Measurements from ENCODE around the gene ISCU. TPM values are rescaled to one million over a fixed set of nuclear protein-coding genes. Genes with fewer than 3 reads are reported as not detected.

ISCU gene
- total RNA-seq, 6 experiments from 2014 or later: 36.7 to 81.8 (median 58.4) TPM

DNA sequence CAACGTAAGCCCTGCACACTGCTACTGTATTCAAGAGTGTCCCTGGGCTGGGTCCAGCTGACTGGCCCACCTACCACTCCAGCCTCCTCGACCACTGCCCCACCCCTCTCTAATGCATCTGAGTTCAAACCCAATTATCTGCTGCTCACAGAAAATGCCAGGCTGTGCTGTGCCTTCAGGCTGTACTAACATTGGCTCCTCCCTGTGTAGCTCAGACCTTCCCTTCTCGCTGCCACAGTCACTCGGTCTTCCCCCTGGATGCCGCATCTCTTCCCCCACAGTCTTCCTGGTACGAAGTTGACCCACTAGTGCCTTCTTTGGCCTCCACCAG is 35.3 kb upstream of the ISCU start:
- intact Hi-C loops (cut with DNase I): no loop called here
- Histone ChIP-seq H3K9me3 (no peaks in the 10 kb centered on the region), H3K27ac (no peak overlapping the region), H3K36me3 (peaks cover 0 to 90% (median 39%) of the 10 kb centered on the region in 4 donors), H3K27me3 (no peaks in the 10 kb centered on the region), H3K4me3 (no peak overlapping the region), H3K4me1 (no peaks in the 10 kb centered on the region)
- WGBS (ENCODE audit: insufficient coverage, low coverage, low lambda C conversion rate, missing lambda C conversion rate): 94% methylated on average over 5 of the region's 6 CpGs
- ATAC-seq (no peak), DNase-seq (no peak)
- TF ChIP-seq POLR2A (IDR thresholded peaks at IDR 0.05): no peak
- TF ChIP-seq CTCF (IDR thresholded peaks at IDR 0.05): no peak

GRCh38 chr12:108530161-108530560 is 32.2 kb upstream of the ISCU start:
- peaks cover 3 to 81% (median 23%) of the 10 kb centered on the region in 4 donors for H3K36me3 ChIP-seq

GRCh38 chr12:108531929-108532848 is 30.2 kb upstream of the ISCU start:
- H3K4me3 ChIP-seq: no peak overlapping the region
- TF ChIP-seq POLR2A (IDR thresholded peaks at IDR 0.05) (no peak), CTCF (IDR thresholded peaks at IDR 0.05) (no peak)
- H3K36me3 ChIP-seq: peaks cover 5 to 81% (median 18%) of the 10 kb centered on the region in 4 donors
- H3K9me3 ChIP-seq: no peaks in the 10 kb centered on the region
- ATAC-seq (no peak), DNase-seq (no peak)
- no peaks in the 10 kb centered on the region for H3K27me3 ChIP-seq
- no peak overlapping the region for H3K27ac ChIP-seq
- no peaks in the 10 kb centered on the region for H3K4me1 ChIP-seq
- 96% methylated on average over 8 of the region's 15 CpGs for WGBS (ENCODE audit: insufficient coverage, low coverage, low lambda C conversion rate, missing lambda C conversion rate)
- intact Hi-C loops (cut with DNase I): no loop called here

More at GRCh38 chr12:108530161-108530560, 32.2 kb upstream of the ISCU start:
- intact Hi-C loops (cut with DNase I): no loop called here
- ATAC-seq (no peak), DNase-seq (no peak)
- TF ChIP-seq POLR2A (IDR thresholded peaks at IDR 0.05) (no peak), CTCF (IDR thresholded peaks at IDR 0.05) (no peak)
- WGBS (ENCODE audit: insufficient coverage, low coverage, low lambda C conversion rate, missing lambda C conversion rate): 90% methylated on average over 8 of the region's 9 CpGs
- Histone ChIP-seq H3K9me3 (no peaks in the 10 kb centered on the region), H3K27me3 (no peaks in the 10 kb centered on the region), H3K4me1 (no peaks in the 10 kb centered on the region), H3K4me3 (no peak overlapping the region), H3K27ac (no peak overlapping the region)

DNA sequence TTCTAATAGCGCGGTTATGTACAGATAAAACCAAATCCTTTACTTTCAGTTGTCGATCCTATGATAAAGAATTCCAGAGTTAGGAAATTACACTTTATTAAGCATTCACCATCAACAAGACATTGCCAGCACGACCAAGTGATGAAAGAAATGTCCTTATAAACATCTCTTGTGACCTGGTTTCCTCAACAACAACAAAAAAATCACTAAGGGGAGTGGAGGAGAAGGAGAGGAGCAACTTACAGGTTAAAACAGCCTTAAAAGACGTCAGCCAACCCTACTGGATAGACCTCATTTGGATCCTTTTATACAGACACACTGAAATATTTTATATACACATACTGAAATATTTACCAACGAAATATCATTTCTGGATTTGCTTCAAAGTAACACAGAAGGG is 24.2 kb upstream of the ISCU start:
- intact Hi-C loops (cut with DNase I): no loop called here
- Histone ChIP-seq H3K4me3 (no peak overlapping the region), H3K4me1 (no peaks in the 10 kb centered on the region), H3K9me3 (no peaks in the 10 kb centered on the region), H3K27ac (no peak overlapping the region), H3K36me3 (peaks cover 5 to 40% (median 20%) of the 10 kb centered on the region in 4 donors), H3K27me3 (no peaks in the 10 kb centered on the region)
- no peak for ATAC-seq
- 73% methylated on average over 6 of the region's 6 CpGs for WGBS (ENCODE audit: insufficient coverage, low coverage, low lambda C conversion rate, missing lambda C conversion rate)
- no peak for TF ChIP-seq POLR2A (IDR thresholded peaks at IDR 0.05)
- no peak for TF ChIP-seq CTCF (IDR thresholded peaks at IDR 0.05)
- DNase-seq: no peak
